NT2/D1 (cell line): ENCODE measurements around the gene PARL.

Experiments used
- YY1 ChIP-seq: IDR thresholded peaks from 2 replicates; pipeline ENCODE4 v1.6.1; 2011; ENCODE audit not compliant: insufficient read length, insufficient read depth
- ZNF274 ChIP-seq: IDR thresholded peaks from 2 replicates; pipeline ENCODE4 v1.6.1; 2011; ENCODE audit warnings: mild to moderate bottlenecking, low read depth, low read length

DNA sequence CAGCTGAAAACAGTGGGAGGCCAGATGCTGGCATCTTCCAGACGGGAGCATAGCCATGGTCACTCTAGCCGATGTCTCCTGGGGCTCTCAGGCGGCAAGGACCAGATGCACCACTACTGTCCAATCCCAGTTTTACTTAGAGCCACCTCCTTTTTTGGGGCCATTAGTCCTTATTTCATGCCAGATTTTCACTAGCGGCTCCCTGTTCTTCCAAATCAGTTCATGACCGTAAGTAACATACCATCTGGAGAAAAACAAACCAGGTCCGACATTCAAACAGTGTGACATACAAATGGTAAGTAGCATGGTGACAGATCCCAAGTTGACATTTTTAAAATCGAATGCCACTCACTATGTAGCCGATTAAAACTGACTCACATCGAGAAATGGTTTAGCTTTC is 55.2 kb downstream of the PARL start:
- no peak for TF ChIP-seq ZNF274
- TF ChIP-seq YY1, result no peak
